Liver (tissue), 3 donors: ENCODE results near the gene ZNF618.

Source experiments
- EGR1 ChIP-seq, 2 donors: IDR thresholded peaks; 2 replicates each; pipeline ENCODE4 v1.6.1; 2016 to 2018; ENCODE audit warnings: antibody characterized with exemption in 2 of 2, low read depth in 2 of 2
- GABPA ChIP-seq, 2 donors: IDR thresholded peaks in 1 of 2; conservative IDR thresholded peaks in 1 of 2; 2 replicates each; pipeline ENCODE4 v1.6.1; 2016; ENCODE audit warnings: antibody characterized with exemption in 2 of 2, mild to moderate bottlenecking in 1 of 2, moderate library complexity in 1 of 2
- JUND ChIP-seq, 2 donors: IDR thresholded peaks; 2 replicates each; pipeline ENCODE4 v1.6.1; 2016; ENCODE audit warnings: antibody characterized with exemption in 2 of 2
- RAD21 ChIP-seq, 2 donors: IDR thresholded peaks; 2 replicates each; pipeline ENCODE4 v1.6.1; 2016; ENCODE audit warnings: antibody characterized with exemption in 2 of 2, mild to moderate bottlenecking in 2 of 2
- RXRA ChIP-seq, 2 donors: IDR thresholded peaks; 2 replicates each; pipeline ENCODE4 v1.6.1; 2017 to 2018; ENCODE audit warnings: antibody characterized with exemption in 2 of 2, mild to moderate bottlenecking in 1 of 2
- TAF1 ChIP-seq: conservative IDR thresholded peaks from 2 replicates; pipeline ENCODE4 v1.6.1; 2016; ENCODE audit warnings: antibody characterized with exemption, mild to moderate bottlenecking
- YY1 ChIP-seq: IDR thresholded peaks from 2 replicates; pipeline ENCODE4 v1.6.1; 2016; ENCODE audit warnings: antibody characterized with exemption, mild to moderate bottlenecking
- TF ChIP-seq, protein P1 (sequence below): fragments of 150-350 bp; IDR thresholded peaks from 2 replicates; pipeline ENCODE4 v1.5.1; 2017; ENCODE audit warnings: improper control_type of control experiment, low read depth, low read length; ENCODE audit not compliant: missing input control
- TF ChIP-seq, protein P2 (sequence below): IDR thresholded peaks from 2 replicates; pipeline ENCODE4 v1.6.1; 2016; ENCODE audit warnings: antibody characterized with exemption
- TF ChIP-seq, protein P3 (sequence below): IDR thresholded peaks from 2 replicates; pipeline ENCODE4 v1.6.1; 2016; ENCODE audit warnings: antibody characterized with exemption
- TF ChIP-seq, protein P4 (sequence below): IDR thresholded peaks from 2 replicates; pipeline ENCODE4 v1.6.1; 2016; ENCODE audit warnings: antibody characterized with exemption, mild to moderate bottlenecking
- TF ChIP-seq, protein P5 (sequence below): IDR thresholded peaks from 2 replicates; pipeline ENCODE4 v1.6.1; 2016; ENCODE audit warnings: antibody characterized with exemption
- donor health status: healthy.
- donor health status: healthy.

DNA sequence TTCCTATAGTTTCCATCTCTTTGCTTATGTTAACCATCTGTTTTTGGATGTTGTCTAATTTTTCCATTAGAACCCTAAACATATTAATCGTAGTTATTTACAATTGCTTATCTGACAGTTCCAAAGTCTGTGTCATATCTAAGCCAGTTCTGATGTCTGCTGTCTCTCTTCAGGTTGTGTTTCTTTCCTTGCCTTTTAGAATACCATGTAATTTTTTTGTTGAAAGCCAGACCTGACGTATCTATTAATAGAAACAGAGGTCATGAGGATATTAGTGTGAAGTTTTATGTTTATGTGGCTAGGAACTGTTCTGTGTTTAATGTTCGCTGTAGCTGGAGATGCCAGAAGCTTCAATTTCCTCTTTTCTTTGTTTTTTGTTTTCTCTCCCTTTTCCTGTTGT is 52.2 kb downstream of the ZNF618 start:
- TF ChIP-seq, protein P1, sequence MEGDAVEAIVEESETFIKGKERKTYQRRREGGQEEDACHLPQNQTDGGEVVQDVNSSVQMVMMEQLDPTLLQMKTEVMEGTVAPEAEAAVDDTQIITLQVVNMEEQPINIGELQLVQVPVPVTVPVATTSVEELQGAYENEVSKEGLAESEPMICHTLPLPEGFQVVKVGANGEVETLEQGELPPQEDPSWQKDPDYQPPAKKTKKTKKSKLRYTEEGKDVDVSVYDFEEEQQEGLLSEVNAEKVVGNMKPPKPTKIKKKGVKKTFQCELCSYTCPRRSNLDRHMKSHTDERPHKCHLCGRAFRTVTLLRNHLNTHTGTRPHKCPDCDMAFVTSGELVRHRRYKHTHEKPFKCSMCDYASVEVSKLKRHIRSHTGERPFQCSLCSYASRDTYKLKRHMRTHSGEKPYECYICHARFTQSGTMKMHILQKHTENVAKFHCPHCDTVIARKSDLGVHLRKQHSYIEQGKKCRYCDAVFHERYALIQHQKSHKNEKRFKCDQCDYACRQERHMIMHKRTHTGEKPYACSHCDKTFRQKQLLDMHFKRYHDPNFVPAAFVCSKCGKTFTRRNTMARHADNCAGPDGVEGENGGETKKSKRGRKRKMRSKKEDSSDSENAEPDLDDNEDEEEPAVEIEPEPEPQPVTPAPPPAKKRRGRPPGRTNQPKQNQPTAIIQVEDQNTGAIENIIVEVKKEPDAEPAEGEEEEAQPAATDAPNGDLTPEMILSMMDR, result no peak
- TF ChIP-seq, protein P2, sequence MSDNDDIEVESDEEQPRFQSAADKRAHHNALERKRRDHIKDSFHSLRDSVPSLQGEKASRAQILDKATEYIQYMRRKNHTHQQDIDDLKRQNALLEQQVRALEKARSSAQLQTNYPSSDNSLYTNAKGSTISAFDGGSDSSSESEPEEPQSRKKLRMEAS, result no peak
- TF ChIP-seq RXRA (IDR thresholded peaks at IDR 0.05) (no peak), YY1 (no peak), GABPA (IDR thresholded peaks at IDR 0.05 in 1 of 2, conservative IDR thresholded peaks at IDR 0.05 in 1 of 2) (no peak), TAF1 (no peak), RAD21 (IDR thresholded peaks at IDR 0.05) (no peak), EGR1 (IDR thresholded peaks at IDR 0.05; ENCODE audit: low read depth in 2 of 2) (no peak), JUND (IDR thresholded peaks at IDR 0.05) (no peak)
- TF ChIP-seq, protein P3, sequence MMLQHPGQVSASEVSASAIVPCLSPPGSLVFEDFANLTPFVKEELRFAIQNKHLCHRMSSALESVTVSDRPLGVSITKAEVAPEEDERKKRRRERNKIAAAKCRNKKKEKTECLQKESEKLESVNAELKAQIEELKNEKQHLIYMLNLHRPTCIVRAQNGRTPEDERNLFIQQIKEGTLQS, result no peak
- TF ChIP-seq, protein P4, sequence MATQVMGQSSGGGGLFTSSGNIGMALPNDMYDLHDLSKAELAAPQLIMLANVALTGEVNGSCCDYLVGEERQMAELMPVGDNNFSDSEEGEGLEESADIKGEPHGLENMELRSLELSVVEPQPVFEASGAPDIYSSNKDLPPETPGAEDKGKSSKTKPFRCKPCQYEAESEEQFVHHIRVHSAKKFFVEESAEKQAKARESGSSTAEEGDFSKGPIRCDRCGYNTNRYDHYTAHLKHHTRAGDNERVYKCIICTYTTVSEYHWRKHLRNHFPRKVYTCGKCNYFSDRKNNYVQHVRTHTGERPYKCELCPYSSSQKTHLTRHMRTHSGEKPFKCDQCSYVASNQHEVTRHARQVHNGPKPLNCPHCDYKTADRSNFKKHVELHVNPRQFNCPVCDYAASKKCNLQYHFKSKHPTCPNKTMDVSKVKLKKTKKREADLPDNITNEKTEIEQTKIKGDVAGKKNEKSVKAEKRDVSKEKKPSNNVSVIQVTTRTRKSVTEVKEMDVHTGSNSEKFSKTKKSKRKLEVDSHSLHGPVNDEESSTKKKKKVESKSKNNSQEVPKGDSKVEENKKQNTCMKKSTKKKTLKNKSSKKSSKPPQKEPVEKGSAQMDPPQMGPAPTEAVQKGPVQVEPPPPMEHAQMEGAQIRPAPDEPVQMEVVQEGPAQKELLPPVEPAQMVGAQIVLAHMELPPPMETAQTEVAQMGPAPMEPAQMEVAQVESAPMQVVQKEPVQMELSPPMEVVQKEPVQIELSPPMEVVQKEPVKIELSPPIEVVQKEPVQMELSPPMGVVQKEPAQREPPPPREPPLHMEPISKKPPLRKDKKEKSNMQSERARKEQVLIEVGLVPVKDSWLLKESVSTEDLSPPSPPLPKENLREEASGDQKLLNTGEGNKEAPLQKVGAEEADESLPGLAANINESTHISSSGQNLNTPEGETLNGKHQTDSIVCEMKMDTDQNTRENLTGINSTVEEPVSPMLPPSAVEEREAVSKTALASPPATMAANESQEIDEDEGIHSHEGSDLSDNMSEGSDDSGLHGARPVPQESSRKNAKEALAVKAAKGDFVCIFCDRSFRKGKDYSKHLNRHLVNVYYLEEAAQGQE, result no peak
- TF ChIP-seq, protein P5, sequence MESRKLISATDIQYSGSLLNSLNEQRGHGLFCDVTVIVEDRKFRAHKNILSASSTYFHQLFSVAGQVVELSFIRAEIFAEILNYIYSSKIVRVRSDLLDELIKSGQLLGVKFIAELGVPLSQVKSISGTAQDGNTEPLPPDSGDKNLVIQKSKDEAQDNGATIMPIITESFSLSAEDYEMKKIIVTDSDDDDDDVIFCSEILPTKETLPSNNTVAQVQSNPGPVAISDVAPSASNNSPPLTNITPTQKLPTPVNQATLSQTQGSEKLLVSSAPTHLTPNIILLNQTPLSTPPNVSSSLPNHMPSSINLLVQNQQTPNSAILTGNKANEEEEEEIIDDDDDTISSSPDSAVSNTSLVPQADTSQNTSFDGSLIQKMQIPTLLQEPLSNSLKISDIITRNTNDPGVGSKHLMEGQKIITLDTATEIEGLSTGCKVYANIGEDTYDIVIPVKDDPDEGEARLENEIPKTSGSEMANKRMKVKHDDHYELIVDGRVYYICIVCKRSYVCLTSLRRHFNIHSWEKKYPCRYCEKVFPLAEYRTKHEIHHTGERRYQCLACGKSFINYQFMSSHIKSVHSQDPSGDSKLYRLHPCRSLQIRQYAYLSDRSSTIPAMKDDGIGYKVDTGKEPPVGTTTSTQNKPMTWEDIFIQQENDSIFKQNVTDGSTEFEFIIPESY, result no peak
